Progenitor cell of endocrine pancreas (in vitro differentiated cells): ENCODE results near the gene GRAMD2A. TPM values are rescaled to one million over a fixed set of nuclear protein-coding genes. Genes with fewer than 3 reads are reported as not detected.

Source experiments
- DNase-seq: peaks from one replicate; pipeline ENCODE4 v3.0.0; 2021; ENCODE audit warnings: low spot score; ENCODE audit not compliant: unreplicated experiment
- H3K27ac Mint-ChIP-seq: 2 replicates; pipeline ENCODE4 v1.8.0; 2021; ENCODE audit warnings: mild to moderate bottlenecking, moderate library complexity, mixed read lengths
- H3K27me3 Mint-ChIP-seq: 2 replicates; pipeline ENCODE4 v1.8.0; 2021; ENCODE audit warnings: mixed read lengths
- H3K36me3 Mint-ChIP-seq: 2 replicates; pipeline ENCODE4 v1.8.0; 2022; ENCODE audit warnings: mixed read lengths; ENCODE audit not compliant: insufficient read depth
- H3K4me1 Mint-ChIP-seq: 2 replicates; pipeline ENCODE4 v1.8.0; 2021; ENCODE audit warnings: low read depth, mixed read lengths
- H3K4me3 Mint-ChIP-seq: 2 replicates; pipeline ENCODE4 v1.8.0; 2021; ENCODE audit warnings: low read depth, mild to moderate bottlenecking, moderate library complexity, mixed read lengths
- H3K9me3 Mint-ChIP-seq: 2 replicates; pipeline ENCODE4 v1.8.0; 2021; ENCODE audit warnings: low read depth, mixed read lengths
- total RNA-seq: library from RNA; stranded (reverse); gene quantifications from 2 replicates; pipeline ENCODE4 v1.2.1, GENCODE V29; 2021
- TF ChIP-seq, protein P1 (sequence below): fragments of 200-600 bp; sonication (generic); IDR thresholded peaks from one replicate; pipeline ENCODE4 v1.5.0; 2021; ENCODE audit warnings: antibody characterized with exemption, mild to moderate bottlenecking; ENCODE audit not compliant: unreplicated experiment

GRAMD2A gene
- total RNA-seq, 1 donor from 2014 or later, result 4.0 TPM

DNA sequence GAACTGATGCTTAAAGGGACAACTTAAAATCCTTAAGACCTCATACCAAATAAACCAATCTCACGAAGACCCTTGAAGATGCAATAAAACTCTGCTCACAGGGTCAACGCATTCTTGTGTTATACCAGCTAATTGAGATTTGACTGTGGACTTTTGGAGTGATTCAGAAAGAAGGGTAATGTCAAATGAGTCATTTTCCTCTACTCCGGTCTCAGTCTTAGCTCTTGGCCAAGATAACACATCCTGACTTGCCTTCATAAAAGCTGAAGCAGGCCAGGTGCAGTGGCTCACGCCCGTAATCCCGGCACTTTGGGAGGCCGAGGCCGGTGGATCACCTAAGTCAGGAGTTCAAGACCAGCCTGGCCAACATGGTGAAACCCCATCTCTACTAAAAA lies 29.6 kb upstream of the GRAMD2A start:
- H3K36me3 Mint-ChIP-seq, result peaks cover 9% of the 10 kb centered on the region

DNA sequence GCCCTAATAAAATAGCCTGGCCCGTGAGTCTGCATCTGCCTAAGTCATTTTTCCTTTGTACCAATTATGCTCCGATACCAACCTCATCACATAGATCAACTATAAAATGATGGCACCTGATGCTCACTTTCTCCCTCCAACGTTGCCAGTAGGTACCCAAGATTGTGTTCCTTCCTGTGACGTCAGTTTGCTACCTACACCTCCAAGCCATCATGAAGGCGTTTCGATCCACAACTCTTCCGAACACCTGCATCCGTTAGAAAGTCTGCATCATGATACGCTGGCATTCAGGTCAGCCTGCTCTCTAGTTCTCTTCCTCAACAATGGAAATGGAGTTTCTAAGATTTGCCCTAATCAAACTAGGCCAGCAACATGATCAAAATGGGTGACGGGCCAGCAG lies 25.7 kb upstream of the GRAMD2A start:
- no peaks in the 10 kb centered on the region for H3K9me3 Mint-ChIP-seq
- H3K27me3 Mint-ChIP-seq, result no peaks in the 10 kb centered on the region
- peaks cover 16% of the 10 kb centered on the region for H3K36me3 Mint-ChIP-seq
- no peak for DNase-seq
- no peak overlapping the region for H3K4me3 Mint-ChIP-seq
- peaks cover 63% of the 10 kb centered on the region for H3K4me1 Mint-ChIP-seq
- TF ChIP-seq, protein P1, sequence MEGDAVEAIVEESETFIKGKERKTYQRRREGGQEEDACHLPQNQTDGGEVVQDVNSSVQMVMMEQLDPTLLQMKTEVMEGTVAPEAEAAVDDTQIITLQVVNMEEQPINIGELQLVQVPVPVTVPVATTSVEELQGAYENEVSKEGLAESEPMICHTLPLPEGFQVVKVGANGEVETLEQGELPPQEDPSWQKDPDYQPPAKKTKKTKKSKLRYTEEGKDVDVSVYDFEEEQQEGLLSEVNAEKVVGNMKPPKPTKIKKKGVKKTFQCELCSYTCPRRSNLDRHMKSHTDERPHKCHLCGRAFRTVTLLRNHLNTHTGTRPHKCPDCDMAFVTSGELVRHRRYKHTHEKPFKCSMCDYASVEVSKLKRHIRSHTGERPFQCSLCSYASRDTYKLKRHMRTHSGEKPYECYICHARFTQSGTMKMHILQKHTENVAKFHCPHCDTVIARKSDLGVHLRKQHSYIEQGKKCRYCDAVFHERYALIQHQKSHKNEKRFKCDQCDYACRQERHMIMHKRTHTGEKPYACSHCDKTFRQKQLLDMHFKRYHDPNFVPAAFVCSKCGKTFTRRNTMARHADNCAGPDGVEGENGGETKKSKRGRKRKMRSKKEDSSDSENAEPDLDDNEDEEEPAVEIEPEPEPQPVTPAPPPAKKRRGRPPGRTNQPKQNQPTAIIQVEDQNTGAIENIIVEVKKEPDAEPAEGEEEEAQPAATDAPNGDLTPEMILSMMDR, result no peak
- peak overlapping the region; percentile 42 for H3K27ac Mint-ChIP-seq

More for the DNA sequence above, 29.6 kb upstream of the GRAMD2A start:
- Mint-ChIP-seq H3K27ac (no peak overlapping the region), H3K9me3 (no peaks in the 10 kb centered on the region), H3K27me3 (no peaks in the 10 kb centered on the region), H3K4me3 (peak overlapping the region; percentile 23), H3K4me1 (peaks cover 47% of the 10 kb centered on the region)
- DNase-seq, result no peak
- TF ChIP-seq, protein P1, result no peak

DNA sequence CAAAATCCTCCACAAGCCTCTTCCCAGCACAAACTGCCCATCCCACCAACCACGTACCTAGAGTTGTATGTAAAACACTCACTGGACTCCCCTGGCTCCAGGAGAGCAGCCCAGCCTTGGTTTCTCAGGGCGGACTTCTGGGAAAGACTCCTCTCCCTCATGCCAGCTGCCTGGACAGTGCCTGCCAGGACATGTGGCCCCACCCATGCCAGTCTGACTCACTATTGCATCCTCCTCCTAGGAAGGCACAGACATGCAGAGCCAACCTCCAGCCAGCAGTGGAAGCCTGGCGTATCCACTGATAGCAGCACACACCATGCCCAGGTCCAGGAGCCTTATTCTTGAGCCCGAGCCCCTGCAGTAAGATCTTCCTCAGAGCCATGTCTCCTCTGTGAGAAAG lies 24.8 kb upstream of the GRAMD2A start:
- no peak for DNase-seq
- Mint-ChIP-seq H3K9me3 (no peaks in the 10 kb centered on the region), H3K4me3 (peak overlapping the region; percentile 15), H3K4me1 (peaks cover 58% of the 10 kb centered on the region), H3K27ac (peak overlapping the region; percentile 83), H3K36me3 (peaks cover 19% of the 10 kb centered on the region), H3K27me3 (no peaks in the 10 kb centered on the region)
- TF ChIP-seq, protein P1, result no peak

DNA sequence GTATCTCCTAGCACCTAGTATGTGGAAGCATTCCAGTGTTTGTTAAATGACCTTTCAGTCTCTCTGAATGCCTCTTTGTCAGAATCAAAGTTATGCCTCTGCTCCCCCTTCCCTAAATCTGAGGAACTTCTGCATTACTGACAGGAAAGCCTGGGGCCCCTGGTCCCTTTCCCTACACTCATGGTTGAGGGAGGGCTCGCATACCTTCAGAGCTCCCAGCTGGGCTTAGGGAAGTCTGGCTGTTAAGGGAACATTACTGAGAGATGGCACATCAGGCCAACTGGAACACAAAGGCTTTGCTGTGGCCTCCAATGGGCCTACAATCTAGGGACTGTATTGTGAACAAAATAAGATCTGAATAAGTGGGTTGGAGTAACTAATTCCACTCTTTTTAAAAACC lies 23.1 kb upstream of the GRAMD2A start:
- Mint-ChIP-seq H3K9me3 (no peaks in the 10 kb centered on the region), H3K4me1 (peaks cover 46% of the 10 kb centered on the region), H3K27me3 (no peaks in the 10 kb centered on the region), H3K27ac (peak overlapping the region; percentile 41), H3K4me3 (peak overlapping the region; percentile 32), H3K36me3 (peaks cover 24% of the 10 kb centered on the region)
- no peak for DNase-seq
- TF ChIP-seq, protein P1, result no peak

DNA sequence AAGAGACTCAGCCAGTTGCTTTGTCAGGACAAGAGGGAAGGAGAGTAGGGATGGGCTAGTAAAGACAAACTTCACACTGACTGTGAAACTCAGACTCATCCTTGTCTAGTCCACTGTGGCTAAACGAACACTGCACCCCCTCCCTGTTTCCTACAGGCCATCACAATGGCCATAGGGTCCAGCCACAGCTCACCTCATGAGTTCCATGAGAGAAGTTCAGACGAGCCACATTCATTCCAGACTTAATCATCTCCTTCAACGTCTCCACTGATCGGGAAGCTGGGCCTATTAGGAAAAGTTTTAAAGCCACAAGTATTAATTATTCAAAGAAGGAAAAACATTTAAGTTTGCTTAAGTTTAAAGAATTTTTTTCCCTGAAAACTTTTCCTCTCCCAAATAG lies 19.6 kb upstream of the GRAMD2A start:
- H3K27ac Mint-ChIP-seq, result no peak overlapping the region
- TF ChIP-seq, protein P1, result no peak
- H3K4me1 Mint-ChIP-seq, result peaks cover 37% of the 10 kb centered on the region
- H3K9me3 Mint-ChIP-seq, result no peaks in the 10 kb centered on the region
- no peak for DNase-seq
- H3K36me3 Mint-ChIP-seq, result peaks cover 39% of the 10 kb centered on the region
- H3K27me3 Mint-ChIP-seq, result no peaks in the 10 kb centered on the region
- H3K4me3 Mint-ChIP-seq, result no peak overlapping the region
